ENCODE measurements around the gene HBQ1. TPM values are rescaled to one million over a fixed set of nuclear protein-coding genes. Genes with fewer than 3 reads are reported as not detected.

Gene HBQ1
- total and polyA plus RNA-seq, 4 donors = 50.9 TPM; not detected in 3

DNA sequence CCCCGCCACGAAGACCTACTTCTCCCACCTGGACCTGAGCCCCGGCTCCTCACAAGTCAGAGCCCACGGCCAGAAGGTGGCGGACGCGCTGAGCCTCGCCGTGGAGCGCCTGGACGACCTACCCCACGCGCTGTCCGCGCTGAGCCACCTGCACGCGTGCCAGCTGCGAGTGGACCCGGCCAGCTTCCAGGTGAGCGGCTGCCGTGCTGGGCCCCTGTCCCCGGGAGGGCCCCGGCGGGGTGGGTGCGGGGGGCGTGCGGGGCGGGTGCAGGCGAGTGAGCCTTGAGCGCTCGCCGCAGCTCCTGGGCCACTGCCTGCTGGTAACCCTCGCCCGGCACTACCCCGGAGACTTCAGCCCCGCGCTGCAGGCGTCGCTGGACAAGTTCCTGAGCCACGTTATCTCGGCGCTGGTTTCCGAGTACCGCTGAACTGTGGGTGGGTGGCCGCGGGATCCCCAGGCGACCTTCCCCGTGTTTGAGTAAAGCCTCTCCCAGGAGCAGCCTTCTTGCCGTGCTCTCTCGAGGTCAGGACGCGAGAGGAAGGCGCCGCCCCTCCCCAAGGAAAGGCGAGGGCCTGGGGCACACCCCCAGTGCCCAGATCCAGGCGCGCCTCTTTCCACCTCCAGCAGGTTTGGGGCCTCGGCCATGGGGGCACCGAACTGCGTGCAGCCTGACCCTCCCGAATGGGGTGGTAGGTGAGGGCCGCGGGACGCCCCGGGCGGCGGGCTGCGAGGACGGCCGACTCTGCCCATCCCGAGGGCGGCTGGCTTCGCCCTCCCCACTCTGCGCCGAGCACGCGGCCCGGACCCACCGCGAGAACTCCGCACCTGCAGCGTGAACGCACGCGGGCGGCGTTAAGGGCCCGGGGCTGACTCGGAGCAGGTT lies 664 bp downstream of the HBQ1 start (continued):
- TF ChIP-seq, protein P1, sequence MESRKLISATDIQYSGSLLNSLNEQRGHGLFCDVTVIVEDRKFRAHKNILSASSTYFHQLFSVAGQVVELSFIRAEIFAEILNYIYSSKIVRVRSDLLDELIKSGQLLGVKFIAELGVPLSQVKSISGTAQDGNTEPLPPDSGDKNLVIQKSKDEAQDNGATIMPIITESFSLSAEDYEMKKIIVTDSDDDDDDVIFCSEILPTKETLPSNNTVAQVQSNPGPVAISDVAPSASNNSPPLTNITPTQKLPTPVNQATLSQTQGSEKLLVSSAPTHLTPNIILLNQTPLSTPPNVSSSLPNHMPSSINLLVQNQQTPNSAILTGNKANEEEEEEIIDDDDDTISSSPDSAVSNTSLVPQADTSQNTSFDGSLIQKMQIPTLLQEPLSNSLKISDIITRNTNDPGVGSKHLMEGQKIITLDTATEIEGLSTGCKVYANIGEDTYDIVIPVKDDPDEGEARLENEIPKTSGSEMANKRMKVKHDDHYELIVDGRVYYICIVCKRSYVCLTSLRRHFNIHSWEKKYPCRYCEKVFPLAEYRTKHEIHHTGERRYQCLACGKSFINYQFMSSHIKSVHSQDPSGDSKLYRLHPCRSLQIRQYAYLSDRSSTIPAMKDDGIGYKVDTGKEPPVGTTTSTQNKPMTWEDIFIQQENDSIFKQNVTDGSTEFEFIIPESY (IDR thresholded peaks at IDR 0.05) = no peak
- no peak for TF ChIP-seq SP1 (IDR thresholded peaks at IDR 0.05)
- TF ChIP-seq, protein P2, sequence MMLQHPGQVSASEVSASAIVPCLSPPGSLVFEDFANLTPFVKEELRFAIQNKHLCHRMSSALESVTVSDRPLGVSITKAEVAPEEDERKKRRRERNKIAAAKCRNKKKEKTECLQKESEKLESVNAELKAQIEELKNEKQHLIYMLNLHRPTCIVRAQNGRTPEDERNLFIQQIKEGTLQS (IDR thresholded peaks at IDR 0.05) = no peak
- no peak for TF ChIP-seq YY1 (IDR thresholded peaks at IDR 0.05)
- TF ChIP-seq FOXA1 (IDR thresholded peaks at IDR 0.05) = no peak
- TF ChIP-seq FOXA2 (IDR thresholded peaks at IDR 0.05) = no peak

DNA sequence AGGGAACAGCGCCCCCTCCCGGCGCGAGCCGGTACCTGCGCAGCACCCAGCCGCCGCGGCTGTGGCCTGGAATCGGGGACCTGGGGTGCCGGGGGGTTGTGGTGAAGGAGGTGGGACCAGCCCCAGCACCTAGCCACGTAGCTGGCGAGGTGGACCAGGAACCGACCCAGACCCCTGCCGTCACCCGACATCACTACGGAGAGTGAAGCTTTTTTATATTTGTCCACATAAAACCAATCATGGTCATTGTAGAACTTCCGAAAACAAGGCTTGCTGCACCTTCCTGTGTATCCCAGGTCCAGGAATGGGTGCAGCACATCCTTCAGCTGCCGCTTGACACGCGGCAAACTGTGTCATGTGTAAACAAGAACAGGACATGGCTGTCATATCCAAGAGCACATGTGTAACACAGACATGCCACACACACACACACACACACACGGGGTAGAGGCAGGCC lies 1.3 kb downstream of the HBQ1 start:
- H3K4me1 ChIP-seq (ENCODE audit: control insufficient read depth in 4 of 4, insufficient read depth in 4 of 4, low read length in 3 of 4) = peaks cover 5 to 13% (median 11%) of the 10 kb centered on the region in 4 donors
- H3K9ac ChIP-seq (ENCODE audit: low read depth in 1 of 2, low read length in 2 of 2) = no peak overlapping the region
- H3K36me3 ChIP-seq (ENCODE audit: control insufficient read depth in 4 of 4, insufficient read depth in 3 of 4, low read depth in 1 of 4, low read length in 3 of 4) = no peaks in the 10 kb centered on the region
- no peaks in the 10 kb centered on the region for H3K9me3 ChIP-seq (ENCODE audit: control insufficient read depth in 4 of 4, low read length in 3 of 4)
- DNase-seq (ENCODE audit: low spot score) = peak; percentile 93
- peak; percentile 70 to 85 for TF ChIP-seq RAD21 (IDR thresholded peaks at IDR 0.05)
- TF ChIP-seq GABPA (IDR thresholded peaks at IDR 0.05 in 1 of 2, conservative IDR thresholded peaks at IDR 0.05 in 1 of 2) = no peak
- TF ChIP-seq, protein P3, sequence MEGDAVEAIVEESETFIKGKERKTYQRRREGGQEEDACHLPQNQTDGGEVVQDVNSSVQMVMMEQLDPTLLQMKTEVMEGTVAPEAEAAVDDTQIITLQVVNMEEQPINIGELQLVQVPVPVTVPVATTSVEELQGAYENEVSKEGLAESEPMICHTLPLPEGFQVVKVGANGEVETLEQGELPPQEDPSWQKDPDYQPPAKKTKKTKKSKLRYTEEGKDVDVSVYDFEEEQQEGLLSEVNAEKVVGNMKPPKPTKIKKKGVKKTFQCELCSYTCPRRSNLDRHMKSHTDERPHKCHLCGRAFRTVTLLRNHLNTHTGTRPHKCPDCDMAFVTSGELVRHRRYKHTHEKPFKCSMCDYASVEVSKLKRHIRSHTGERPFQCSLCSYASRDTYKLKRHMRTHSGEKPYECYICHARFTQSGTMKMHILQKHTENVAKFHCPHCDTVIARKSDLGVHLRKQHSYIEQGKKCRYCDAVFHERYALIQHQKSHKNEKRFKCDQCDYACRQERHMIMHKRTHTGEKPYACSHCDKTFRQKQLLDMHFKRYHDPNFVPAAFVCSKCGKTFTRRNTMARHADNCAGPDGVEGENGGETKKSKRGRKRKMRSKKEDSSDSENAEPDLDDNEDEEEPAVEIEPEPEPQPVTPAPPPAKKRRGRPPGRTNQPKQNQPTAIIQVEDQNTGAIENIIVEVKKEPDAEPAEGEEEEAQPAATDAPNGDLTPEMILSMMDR (IDR thresholded peaks at IDR 0.05; ENCODE audit: low read depth, low read length, missing input control) = peak; percentile 87
- no peak overlapping the region for H3K27ac ChIP-seq (ENCODE audit: low read depth in 1 of 2, low read length in 2 of 2)
- 7% methylated on average over 22 of the region's 22 CpGs for WGBS
- peaks cover 3 to 11% (median 7%) of the 10 kb centered on the region in 4 donors for H3K27me3 ChIP-seq (ENCODE audit: control insufficient read depth in 4 of 4, insufficient read depth in 4 of 4, low read length in 3 of 4)
- H3K4me3 ChIP-seq (ENCODE audit: low read depth in 1 of 3, low read length in 3 of 3) = peak overlapping the region in 1 of 3 donors; percentile 33

DNA sequence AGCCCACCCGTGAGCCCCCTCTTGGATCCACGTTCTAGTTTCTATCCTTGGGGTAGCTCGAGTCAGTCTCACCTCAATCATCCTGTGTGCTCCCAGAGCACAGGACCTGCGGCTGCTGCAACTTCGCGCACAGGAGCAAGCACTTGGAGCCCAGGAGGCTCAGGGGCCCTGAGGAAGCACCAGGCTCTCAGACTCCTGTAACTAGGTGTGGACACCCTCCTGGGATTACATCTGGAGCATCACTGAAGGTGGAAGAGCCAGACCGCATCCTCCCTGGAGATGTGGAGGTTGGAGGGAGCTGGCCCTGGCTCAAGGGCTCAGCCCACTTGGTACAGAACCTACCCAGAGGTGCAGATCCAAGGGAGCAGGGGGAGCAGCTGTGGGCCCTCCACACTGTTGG lies 2.7 kb downstream of the HBQ1 start:
- 86% methylated on average over 7 of the region's 7 CpGs for WGBS
- TF ChIP-seq, protein P4, sequence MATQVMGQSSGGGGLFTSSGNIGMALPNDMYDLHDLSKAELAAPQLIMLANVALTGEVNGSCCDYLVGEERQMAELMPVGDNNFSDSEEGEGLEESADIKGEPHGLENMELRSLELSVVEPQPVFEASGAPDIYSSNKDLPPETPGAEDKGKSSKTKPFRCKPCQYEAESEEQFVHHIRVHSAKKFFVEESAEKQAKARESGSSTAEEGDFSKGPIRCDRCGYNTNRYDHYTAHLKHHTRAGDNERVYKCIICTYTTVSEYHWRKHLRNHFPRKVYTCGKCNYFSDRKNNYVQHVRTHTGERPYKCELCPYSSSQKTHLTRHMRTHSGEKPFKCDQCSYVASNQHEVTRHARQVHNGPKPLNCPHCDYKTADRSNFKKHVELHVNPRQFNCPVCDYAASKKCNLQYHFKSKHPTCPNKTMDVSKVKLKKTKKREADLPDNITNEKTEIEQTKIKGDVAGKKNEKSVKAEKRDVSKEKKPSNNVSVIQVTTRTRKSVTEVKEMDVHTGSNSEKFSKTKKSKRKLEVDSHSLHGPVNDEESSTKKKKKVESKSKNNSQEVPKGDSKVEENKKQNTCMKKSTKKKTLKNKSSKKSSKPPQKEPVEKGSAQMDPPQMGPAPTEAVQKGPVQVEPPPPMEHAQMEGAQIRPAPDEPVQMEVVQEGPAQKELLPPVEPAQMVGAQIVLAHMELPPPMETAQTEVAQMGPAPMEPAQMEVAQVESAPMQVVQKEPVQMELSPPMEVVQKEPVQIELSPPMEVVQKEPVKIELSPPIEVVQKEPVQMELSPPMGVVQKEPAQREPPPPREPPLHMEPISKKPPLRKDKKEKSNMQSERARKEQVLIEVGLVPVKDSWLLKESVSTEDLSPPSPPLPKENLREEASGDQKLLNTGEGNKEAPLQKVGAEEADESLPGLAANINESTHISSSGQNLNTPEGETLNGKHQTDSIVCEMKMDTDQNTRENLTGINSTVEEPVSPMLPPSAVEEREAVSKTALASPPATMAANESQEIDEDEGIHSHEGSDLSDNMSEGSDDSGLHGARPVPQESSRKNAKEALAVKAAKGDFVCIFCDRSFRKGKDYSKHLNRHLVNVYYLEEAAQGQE (IDR thresholded peaks at IDR 0.05) = no peak
- TF ChIP-seq RAD21 (IDR thresholded peaks at IDR 0.05) (no peak), SP1 (IDR thresholded peaks at IDR 0.05) (no peak), HNF4G (IDR thresholded peaks at IDR 0.05) (no peak), RXRA (IDR thresholded peaks at IDR 0.05) (no peak), FOXA2 (IDR thresholded peaks at IDR 0.05) (no peak), TAF1 (conservative IDR thresholded peaks at IDR 0.05) (no peak), HNF4A (conservative IDR thresholded peaks at IDR 0.05) (no peak), YY1 (IDR thresholded peaks at IDR 0.05) (no peak), NR2F2 (IDR thresholded peaks at IDR 0.05) (no peak), JUND (IDR thresholded peaks at IDR 0.05) (no peak)
- TF ChIP-seq, protein P5, sequence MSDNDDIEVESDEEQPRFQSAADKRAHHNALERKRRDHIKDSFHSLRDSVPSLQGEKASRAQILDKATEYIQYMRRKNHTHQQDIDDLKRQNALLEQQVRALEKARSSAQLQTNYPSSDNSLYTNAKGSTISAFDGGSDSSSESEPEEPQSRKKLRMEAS (IDR thresholded peaks at IDR 0.05) = no peak
- peaks cover 0 to 6% (median 4%) of the 10 kb centered on the region in 4 donors for H3K36me3 ChIP-seq (ENCODE audit: control insufficient read depth in 4 of 4, insufficient read depth in 3 of 4, low read depth in 1 of 4, low read length in 3 of 4)
- DNase-seq (ENCODE audit: low spot score) = no peak
- H3K4me3 ChIP-seq (ENCODE audit: low read depth in 1 of 3, low read length in 3 of 3) = no peak overlapping the region
- H3K27ac ChIP-seq (ENCODE audit: low read depth in 1 of 2, low read length in 2 of 2) = no peak overlapping the region
- H3K27me3 ChIP-seq (ENCODE audit: control insufficient read depth in 4 of 4, insufficient read depth in 4 of 4, low read length in 3 of 4) = peaks cover 3 to 5% (median 4%) of the 10 kb centered on the region in 4 donors
- peaks cover 5 to 13% (median 11%) of the 10 kb centered on the region in 4 donors for H3K4me1 ChIP-seq (ENCODE audit: control insufficient read depth in 4 of 4, insufficient read depth in 4 of 4, low read length in 3 of 4)
- no peak overlapping the region for H3K9ac ChIP-seq (ENCODE audit: low read depth in 1 of 2, low read length in 2 of 2)
- no peaks in the 10 kb centered on the region for H3K9me3 ChIP-seq (ENCODE audit: control insufficient read depth in 4 of 4, low read length in 3 of 4)

Measured in liver (tissue), 9 donors.